ENCODE measurements around the gene SPIRE2. TPM values are rescaled to one million over a fixed set of nuclear protein-coding genes. Genes with fewer than 3 reads are reported as not detected.

Gene SPIRE2
- total RNA-seq (2022; extraction: Qiagen RNA extraction; ENCODE audit: low read depth): 5.4 to 8.4 TPM (median 8.2 TPM) in 5 replicates

GRCh38 chr16:89828199-89828869 lies at the start of gene SPIRE2:
SPIRE2 (plus strand) TSS chr16:89828475; CDS start chr16:89828551, 76 bp downstream.

GRCh38 chr16:89873109-89873971 lies 45.1 kb downstream of the SPIRE2 start, which contains the start of gene TCF25:
TCF25 (plus strand) TSS chr16:89873592; CDS start chr16:89873668, 76 bp downstream.

GRCh38 chr16:89918453-89919347 lies 90.4 kb downstream of the SPIRE2 start, which contains the start of gene MC1R:
MC1R (plus strand) TSS chr16:89918862; CDS start chr16:89919259, 397 bp downstream.

Other genes starting within 250 kb of the SPIRE2 start
- 0.31 to 0.90 TPM (median 0.73 TPM) in 5 replicates for gene DPEP1, start 214.8 kb upstream of the SPIRE2 start, total RNA-seq (2022; extraction: Qiagen RNA extraction; ENCODE audit: low read depth)
- gene CHMP1A, start 170.8 kb upstream of the SPIRE2 start, total RNA-seq (2022; extraction: Qiagen RNA extraction; ENCODE audit: low read depth): 82.5 to 103 TPM (median 93.8 TPM) in 5 replicates
- 13.4 to 20.2 TPM (median 16.2 TPM) in 5 replicates for gene SPATA33, start 170.6 kb upstream of the SPIRE2 start, total RNA-seq (2022; extraction: Qiagen RNA extraction; ENCODE audit: low read depth)
- gene CDK10, start 141.8 kb upstream of the SPIRE2 start, total RNA-seq (2022; extraction: Qiagen RNA extraction; ENCODE audit: low read depth): 36.5 to 50.8 TPM (median 48.9 TPM) in 5 replicates
- gene SPATA2L, start 126.8 kb upstream of the SPIRE2 start, total RNA-seq (2022; extraction: Qiagen RNA extraction; ENCODE audit: low read depth): 7.7 to 12.8 TPM (median 11.0 TPM) in 5 replicates
- gene VPS9D1, start 107.6 kb upstream of the SPIRE2 start, total RNA-seq (2022; extraction: Qiagen RNA extraction; ENCODE audit: low read depth): 2.3 to 5.1 TPM (median 3.9 TPM) in 5 replicates
- 13.9 to 17.2 TPM (median 14.6 TPM) in 5 replicates for gene ZNF276, start 106.9 kb upstream of the SPIRE2 start, total RNA-seq (2022; extraction: Qiagen RNA extraction; ENCODE audit: low read depth)
- 29.1 to 35.8 TPM (median 34.7 TPM) in 5 replicates for gene FANCA, start 11.8 kb upstream of the SPIRE2 start, total RNA-seq (2022; extraction: Qiagen RNA extraction; ENCODE audit: low read depth)
- 67.7 to 79.8 TPM (median 70.7 TPM) in 5 replicates for gene TCF25, start 45.1 kb downstream of the SPIRE2 start, total RNA-seq (2022; extraction: Qiagen RNA extraction; ENCODE audit: low read depth)
- gene MC1R, start 90.4 kb downstream of the SPIRE2 start, total RNA-seq (2022; extraction: Qiagen RNA extraction; ENCODE audit: low read depth): 3.8 to 8.5 TPM (median 7.2 TPM) in 5 replicates
- gene TUBB3, start 94.9 kb downstream of the SPIRE2 start, total RNA-seq (2022; extraction: Qiagen RNA extraction; ENCODE audit: low read depth): 167 to 245 TPM (median 212 TPM) in 5 replicates
- gene DEF8, start 120.3 kb downstream of the SPIRE2 start, total RNA-seq (2022; extraction: Qiagen RNA extraction; ENCODE audit: low read depth): 81.0 to 112 TPM (median 105 TPM) in 5 replicates
- gene DBNDD1, start 191.0 kb downstream of the SPIRE2 start, total RNA-seq (2022; extraction: Qiagen RNA extraction; ENCODE audit: low read depth): 44.6 to 64.7 TPM (median 56.9 TPM) in 5 replicates
- 0.03 TPM in 1 of 5 replicates, not detected in the others for gene PRDM7, start 248.9 kb downstream of the SPIRE2 start, total RNA-seq (2022; extraction: Qiagen RNA extraction; ENCODE audit: low read depth)